Mesenchymal stem cell (in vitro differentiated cells and primary cell): Measurements from ENCODE around the gene ROR2.

ENCODE experiments used
- DNase-seq: peaks from one replicate; pipeline ENCODE4 v3.0.0-alpha.2; 2013
- H2AFZ ChIP-seq: one replicate; pipeline ENCODE4 v1.6.1; 2013; ENCODE audit warnings: low read depth, mild to moderate bottlenecking, control low read depth, inconsistent platforms, low read length, moderate library complexity
- H2AK5ac ChIP-seq: 2 replicates; pipeline ENCODE4 v1.6.1; 2013; ENCODE audit warnings: low read length, moderate library complexity, mild to moderate bottlenecking, inconsistent platforms; ENCODE audit not compliant: severe bottlenecking
- H2BK120ac ChIP-seq: one replicate; pipeline ENCODE4 v1.6.1; 2013; ENCODE audit warnings: low read depth, mild to moderate bottlenecking, inconsistent platforms, low read length, moderate library complexity
- H2BK12ac ChIP-seq, 2 experiments: one replicate each; pipeline ENCODE4 v1.6.1; 2013; ENCODE audit warnings: inconsistent platforms in 2 of 2, low read length in 2 of 2, mild to moderate bottlenecking in 2 of 2, moderate library complexity in 2 of 2, control low read depth in 1 of 2
- H2BK15ac ChIP-seq: one replicate; pipeline ENCODE4 v1.6.1; 2013; ENCODE audit warnings: mild to moderate bottlenecking, low read depth, inconsistent platforms; ENCODE audit not compliant: poor library complexity, severe bottlenecking
- H2BK5ac ChIP-seq: 2 replicates; pipeline ENCODE4 v1.6.1; 2013; ENCODE audit warnings: low read depth, mild to moderate bottlenecking, low read length, control low read depth, inconsistent platforms; ENCODE audit not compliant: poor library complexity, severe bottlenecking
- H3K14ac ChIP-seq, 2 experiments: one replicate each; pipeline ENCODE4 v1.6.1; 2013; ENCODE audit warnings: inconsistent platforms in 2 of 2, low read length in 2 of 2, control low read depth in 1 of 2, mild to moderate bottlenecking in 1 of 2, moderate library complexity in 1 of 2
- H3K18ac ChIP-seq, 2 experiments: one replicate each; pipeline ENCODE4 v1.6.1; 2013; ENCODE audit warnings: inconsistent platforms in 2 of 2, low read length in 2 of 2, control low read depth in 1 of 2, low read depth in 1 of 2, mild to moderate bottlenecking in 1 of 2
- H3K23ac ChIP-seq, 2 experiments: one replicate each; pipeline ENCODE4 v1.6.1; 2013; ENCODE audit warnings: inconsistent platforms in 2 of 2, low read length in 2 of 2, mild to moderate bottlenecking in 2 of 2, moderate library complexity in 2 of 2, control low read depth in 1 of 2
- H3K27ac ChIP-seq: 2 replicates; pipeline ENCODE4 v1.5.1; 2013; ENCODE audit warnings: mild to moderate bottlenecking, moderate library complexity, low read length, control low read depth, inconsistent platforms; ENCODE audit not compliant: poor library complexity, severe bottlenecking
- H3K27me3 ChIP-seq, 2 experiments: 2 replicates each; pipeline versions ENCODE4 v1.6.1 to v1.7.0; 2013; ENCODE audit warnings: low read length in 2 of 2, mild to moderate bottlenecking in 2 of 2, moderate library complexity in 2 of 2, control low read depth in 1 of 2, inconsistent platforms in 1 of 2; ENCODE audit not compliant: control insufficient read depth in 1 of 2, insufficient read depth in 1 of 2
- H3K36me3 ChIP-seq, 2 experiments: 2 replicates each; pipeline versions ENCODE4 v1.6.1 to v1.7.0; 2013; ENCODE audit warnings: low read length in 2 of 2, control low read depth in 1 of 2, inconsistent platforms in 1 of 2, low read depth in 1 of 2, mild to moderate bottlenecking in 1 of 2; ENCODE audit not compliant: insufficient read depth in 2 of 2, control insufficient read depth in 1 of 2
- H3K4ac ChIP-seq, 2 experiments: one replicate each; pipeline ENCODE4 v1.6.1; 2013; ENCODE audit warnings: inconsistent platforms in 2 of 2, low read length in 2 of 2, mild to moderate bottlenecking in 2 of 2, moderate library complexity in 2 of 2, control low read depth in 1 of 2, low read depth in 1 of 2
- H3K4me1 ChIP-seq: 2 replicates; pipeline ENCODE4 v1.6.1; 2013; ENCODE audit warnings: low read depth, low read length, control low read depth; ENCODE audit not compliant: control insufficient read depth, insufficient read depth
- H3K4me2 ChIP-seq: 2 replicates; pipeline ENCODE4 v1.6.1; 2013; ENCODE audit warnings: low read length, mild to moderate bottlenecking, inconsistent platforms; ENCODE audit not compliant: poor library complexity, severe bottlenecking
- H3K4me3 ChIP-seq, 2 experiments: 2 replicates each; pipeline versions ENCODE4 v1.5.1 to v1.7.0; 2013; ENCODE audit warnings: low read length in 2 of 2, mild to moderate bottlenecking in 2 of 2, control low read depth in 1 of 2, low read depth in 1 of 2; ENCODE audit not compliant: insufficient read depth in 1 of 2
- H3K79me1 ChIP-seq: replicated peaks from 2 replicates; pipeline ENCODE4 v1.6.1; 2013; ENCODE audit warnings: mild to moderate bottlenecking, control low read depth, low read length, inconsistent platforms; ENCODE audit not compliant: poor library complexity, severe bottlenecking
- H3K9ac ChIP-seq: 2 replicates; pipeline ENCODE4 v1.7.0; 2013; ENCODE audit warnings: mild to moderate bottlenecking, low read length, moderate library complexity
- H3K9me3 ChIP-seq: 2 replicates; pipeline ENCODE4 v1.7.0; 2013; ENCODE audit warnings: mild to moderate bottlenecking, low read length; ENCODE audit not compliant: control insufficient read depth
- H4K8ac ChIP-seq: one replicate; pipeline ENCODE4 v1.6.1; 2013; ENCODE audit warnings: inconsistent platforms, mild to moderate bottlenecking, low read length, moderate library complexity
- H4K91ac ChIP-seq: one replicate; pipeline ENCODE4 v1.6.1; 2013; ENCODE audit warnings: mild to moderate bottlenecking, low read length, inconsistent platforms
- WGBS: methylation state at CpG from one replicate; pipeline ENCODE4 v1.1.7; 2013; ENCODE audit warnings: mixed read lengths; 5-methylcytosine and 5-hydroxymethylcytosine counted together

The ROR2 gene

DNA sequence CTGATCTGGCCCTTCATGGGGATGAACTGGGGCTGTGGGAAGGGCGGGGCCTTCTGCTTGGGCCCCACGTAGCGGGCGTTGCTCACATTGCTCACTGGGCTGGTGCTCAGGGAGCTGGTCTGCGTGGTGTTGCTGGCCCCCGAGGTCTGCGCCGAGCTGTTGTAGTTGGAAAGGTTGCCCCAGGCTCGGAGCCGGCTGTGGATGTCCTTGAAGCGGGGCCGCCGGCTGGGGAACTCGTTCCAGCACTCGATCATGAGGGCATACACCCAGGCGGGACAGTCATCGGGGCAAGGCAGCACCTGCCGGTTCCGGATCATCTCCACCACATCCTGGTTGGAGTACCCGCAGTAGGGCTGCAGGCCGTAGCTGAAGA is 226.0 kb downstream of the ROR2 start:
- no peak overlapping the region for H3K14ac ChIP-seq
- H2BK15ac ChIP-seq: no peak overlapping the region
- no peak overlapping the region for H3K27ac ChIP-seq
- no peak overlapping the region for H3K4me2 ChIP-seq
- no peak overlapping the region for H2AK5ac ChIP-seq
- H3K4me1 ChIP-seq: peaks cover 7% of the 10 kb centered on the region
- H3K27me3 ChIP-seq: no peaks in the 10 kb centered on the region
- no peak overlapping the region for H2BK5ac ChIP-seq
- H3K9me3 ChIP-seq: no peaks in the 10 kb centered on the region
- no peak overlapping the region for H2BK12ac ChIP-seq
- no peak overlapping the region for H4K91ac ChIP-seq
- no peaks in the 10 kb centered on the region for H3K79me1 ChIP-seq
- H3K4ac ChIP-seq: no peak overlapping the region
- H2AFZ ChIP-seq: no peak overlapping the region
- H3K9ac ChIP-seq: no peak overlapping the region
- no peak overlapping the region for H3K4me3 ChIP-seq
- H2BK120ac ChIP-seq: no peak overlapping the region
- no peak overlapping the region for H3K23ac ChIP-seq
- H3K18ac ChIP-seq: no peak overlapping the region
- peaks cover 26 to 45% of the 10 kb centered on the region in 2 experiments for H3K36me3 ChIP-seq
- WGBS: 96% methylated on average over 21 of the region's 21 CpGs
- no peak overlapping the region for H4K8ac ChIP-seq
- DNase-seq: no peak

DNA sequence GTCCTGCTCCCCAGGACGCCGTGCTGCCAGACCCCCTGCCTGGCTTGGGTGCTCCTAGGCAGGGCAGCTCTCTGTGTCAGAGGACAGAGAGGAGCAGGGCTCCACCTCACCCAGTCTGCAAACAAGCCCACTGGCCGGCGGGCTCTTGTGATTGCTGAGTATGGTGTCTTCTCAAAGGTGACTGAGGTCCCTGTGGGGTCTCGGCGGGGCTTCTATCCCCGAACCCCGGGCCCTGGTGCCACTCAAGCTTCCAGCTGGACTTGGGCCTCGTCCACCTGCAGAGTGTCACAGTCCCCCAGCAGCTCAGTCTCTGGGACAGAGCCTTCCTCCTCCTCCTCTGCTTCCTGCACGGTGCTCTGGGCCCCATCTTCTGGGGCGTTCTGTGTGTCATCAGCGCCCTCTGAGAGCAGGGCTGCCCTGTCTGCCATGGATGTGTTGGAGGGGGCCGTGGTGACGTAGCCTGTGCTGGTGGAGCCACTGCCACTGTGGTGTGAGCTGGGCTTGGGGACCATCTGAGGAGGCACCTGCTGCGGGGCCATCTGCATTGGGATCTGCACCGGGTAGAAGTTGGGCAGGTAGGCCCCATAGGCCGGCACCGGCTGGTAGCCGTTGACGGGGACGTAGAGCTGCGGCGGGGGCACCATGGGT is 226.5 kb downstream of the ROR2 start:
- no peak overlapping the region for H3K18ac ChIP-seq
- H3K4me1 ChIP-seq: peaks cover 7% of the 10 kb centered on the region
- H2BK5ac ChIP-seq: no peak overlapping the region
- H2AK5ac ChIP-seq: no peak overlapping the region
- H4K91ac ChIP-seq: no peak overlapping the region
- H2BK120ac ChIP-seq: no peak overlapping the region
- H3K27ac ChIP-seq: no peak overlapping the region
- H3K36me3 ChIP-seq: peaks cover 26 to 46% of the 10 kb centered on the region in 2 experiments
- no peak overlapping the region for H3K4me3 ChIP-seq
- no peak overlapping the region for H4K8ac ChIP-seq
- no peaks in the 10 kb centered on the region for H3K27me3 ChIP-seq
- H3K79me1 ChIP-seq: no peaks in the 10 kb centered on the region
- H2AFZ ChIP-seq: no peak overlapping the region
- H3K14ac ChIP-seq: no peak overlapping the region
- H2BK12ac ChIP-seq: no peak overlapping the region
- H2BK15ac ChIP-seq: no peak overlapping the region
- H3K4me2 ChIP-seq: no peak overlapping the region
- H3K9me3 ChIP-seq: no peaks in the 10 kb centered on the region
- WGBS: 93% methylated on average over 23 of the region's 23 CpGs
- no peak overlapping the region for H3K9ac ChIP-seq
- no peak overlapping the region for H3K23ac ChIP-seq
- no peak for DNase-seq
- no peak overlapping the region for H3K4ac ChIP-seq

DNA sequence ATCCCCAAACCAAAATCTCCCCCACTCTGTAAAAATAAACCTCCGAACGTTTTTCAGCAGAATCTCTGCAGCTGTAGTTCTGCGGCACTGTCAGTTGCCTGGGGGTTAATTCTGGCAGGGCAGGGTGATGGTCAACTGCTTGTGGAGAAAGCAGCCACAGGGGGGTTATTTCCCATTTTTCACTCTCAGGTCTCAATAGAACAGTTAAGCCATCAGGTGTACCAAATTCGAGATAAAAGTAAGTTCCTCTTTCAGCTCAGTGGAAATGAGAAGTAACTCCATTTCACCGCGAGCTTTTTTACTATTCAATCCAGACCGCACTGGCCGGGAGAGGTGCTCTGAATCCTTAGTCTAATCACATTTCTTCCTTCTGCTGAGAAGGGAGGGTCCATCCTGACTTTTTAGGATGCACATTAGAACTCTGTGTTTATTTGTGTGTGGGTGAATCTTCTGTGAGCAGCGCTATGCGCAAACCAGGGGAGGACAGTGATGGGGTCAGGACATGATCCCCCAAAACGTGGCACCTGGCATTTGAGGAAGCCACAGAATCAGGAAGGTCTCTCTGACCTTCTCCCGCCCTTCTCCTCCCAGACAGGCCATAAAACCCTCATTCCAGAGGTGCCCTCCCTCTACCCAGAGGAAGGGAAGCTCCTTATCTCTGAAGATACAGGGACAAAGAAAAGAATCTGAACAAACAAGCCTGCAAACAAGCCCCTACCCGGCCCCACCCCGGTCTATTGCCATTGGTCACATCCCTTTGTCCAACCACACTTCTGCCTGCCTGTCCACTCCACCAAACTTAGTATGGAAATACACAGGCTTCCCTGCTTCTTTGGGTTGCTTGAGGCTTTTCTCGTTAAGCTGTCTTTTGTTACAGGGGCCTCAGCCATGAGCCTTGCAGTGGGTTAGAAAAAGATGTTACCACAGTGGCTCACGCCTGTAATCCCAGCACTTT is 229.0 kb downstream of the ROR2 start:
- no peak overlapping the region for H2BK120ac ChIP-seq
- H3K4me3 ChIP-seq: no peak overlapping the region
- peaks cover 25 to 41% of the 10 kb centered on the region in 2 experiments for H3K36me3 ChIP-seq
- no peak overlapping the region for H2AK5ac ChIP-seq
- H3K9ac ChIP-seq: no peak overlapping the region
- no peak overlapping the region for H2BK12ac ChIP-seq
- DNase-seq: no peak
- H3K27ac ChIP-seq: no peak overlapping the region
- no peak overlapping the region for H3K4ac ChIP-seq
- H2BK5ac ChIP-seq: no peak overlapping the region
- H3K14ac ChIP-seq: no peak overlapping the region
- H4K91ac ChIP-seq: no peak overlapping the region
- no peak overlapping the region for H4K8ac ChIP-seq
- no peak overlapping the region for H2AFZ ChIP-seq
- H3K27me3 ChIP-seq: no peaks in the 10 kb centered on the region
- no peak overlapping the region for H2BK15ac ChIP-seq
- H3K4me2 ChIP-seq: no peak overlapping the region
- H3K23ac ChIP-seq: no peak overlapping the region
- WGBS: 88% methylated on average over 16 of the region's 16 CpGs
- peaks cover 8% of the 10 kb centered on the region for H3K9me3 ChIP-seq
- no peaks in the 10 kb centered on the region for H3K79me1 ChIP-seq
- H3K4me1 ChIP-seq: peaks cover 2% of the 10 kb centered on the region
- H3K18ac ChIP-seq: no peak overlapping the region

DNA sequence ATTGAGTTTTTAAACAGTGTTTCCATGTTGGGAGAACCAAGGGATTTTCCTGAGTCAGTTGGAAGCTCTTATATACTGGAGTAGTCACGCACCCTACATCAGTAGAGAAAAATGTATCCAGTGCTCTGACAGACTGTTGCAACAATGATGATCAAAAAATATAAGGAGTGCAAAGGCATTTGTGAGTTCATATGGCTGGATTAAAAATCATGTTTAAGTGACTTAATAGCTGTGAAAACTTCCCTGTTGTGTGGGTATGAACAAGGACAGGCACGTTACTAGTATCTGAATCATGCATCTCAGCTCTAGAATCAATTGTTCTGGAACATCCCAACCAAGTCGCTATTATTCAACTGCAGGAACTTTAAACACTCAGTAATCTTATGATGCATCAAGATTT is 229.7 kb downstream of the ROR2 start:
- H3K9ac ChIP-seq: no peak overlapping the region
- DNase-seq: no peak
- peaks cover 22 to 34% of the 10 kb centered on the region in 2 experiments for H3K36me3 ChIP-seq
- no peak overlapping the region for H3K23ac ChIP-seq
- peaks cover 8% of the 10 kb centered on the region for H3K9me3 ChIP-seq
- peaks cover 2% of the 10 kb centered on the region for H3K4me1 ChIP-seq
- H3K27me3 ChIP-seq: no peaks in the 10 kb centered on the region
- no peak overlapping the region for H2BK12ac ChIP-seq
- H2AK5ac ChIP-seq: no peak overlapping the region
- WGBS: 94% methylated on average over 3 of the region's 3 CpGs
- H2BK120ac ChIP-seq: no peak overlapping the region
- H3K4ac ChIP-seq: no peak overlapping the region
- H2BK15ac ChIP-seq: no peak overlapping the region
- no peak overlapping the region for H3K14ac ChIP-seq
- H3K79me1 ChIP-seq: no peaks in the 10 kb centered on the region
- no peak overlapping the region for H2BK5ac ChIP-seq
- H3K4me3 ChIP-seq: no peak overlapping the region
- no peak overlapping the region for H4K8ac ChIP-seq
- no peak overlapping the region for H3K18ac ChIP-seq
- H3K4me2 ChIP-seq: no peak overlapping the region
- no peak overlapping the region for H2AFZ ChIP-seq
- no peak overlapping the region for H4K91ac ChIP-seq
- H3K27ac ChIP-seq: no peak overlapping the region
